Spleen (tissue), 11 donors: ENCODE results near the gene RAD23A. TPM values are rescaled to one million over a fixed set of nuclear protein-coding genes. Genes with fewer than 3 reads are reported as not detected.
A peak's percentile ranks its signal among the peaks of the same experiment; 100 is the strongest.

Source experiments
- DNase-seq: peaks from one replicate; pipeline ENCODE4 v3.0.0-alpha.2; 2020
- H3K27ac ChIP-seq, 8 donors: fragments of 200-600 bp; sonication (generic) in 7 of 8; 1 replicate in 4 of 8; 2 replicates in 4 of 8; pipeline versions ENCODE4 v1.5.0 to v1.8.0; 2016 to 2021; ENCODE audit warnings: inconsistent platforms in 4 of 8, mild to moderate bottlenecking in 4 of 8, moderate library complexity in 1 of 8
- H3K27me3 ChIP-seq, 7 donors: fragments of 200-600 bp; sonication (generic) in 6 of 7; replicated peaks in 1 of 7; 1 replicate in 4 of 7; 2 replicates in 3 of 7; pipeline versions ENCODE4 v1.5.0 to v1.8.0; 2016 to 2021; ENCODE audit warnings: inconsistent platforms in 3 of 7, mild to moderate bottlenecking in 1 of 7
- H3K36me3 ChIP-seq, 6 donors: fragments of 200-600 bp; sonication (generic) in 5 of 6; 1 replicate in 4 of 6; 2 replicates in 2 of 6; pipeline versions ENCODE4 v1.5.0 to v1.8.0; 2016 to 2021; ENCODE audit warnings: inconsistent platforms in 2 of 6
- H3K4me1 ChIP-seq, 6 donors: fragments of 200-600 bp; sonication (generic) in 5 of 6; 1 replicate in 3 of 6; 2 replicates in 3 of 6; pipeline versions ENCODE4 v1.5.0 to v1.8.0; 2016 to 2021; ENCODE audit warnings: inconsistent platforms in 3 of 6
- H3K4me3 ChIP-seq, 8 donors: fragments of 200-600 bp; sonication (generic) in 7 of 8; 1 replicate in 4 of 8; 2 replicates in 4 of 8; pipeline versions ENCODE4 v1.5.0 to v1.8.0; 2016 to 2021; ENCODE audit warnings: inconsistent platforms in 4 of 8, mild to moderate bottlenecking in 4 of 8, moderate library complexity in 2 of 8
- H3K9me3 ChIP-seq, 8 donors: fragments of 200-600 bp; sonication (generic) in 7 of 8; 1 replicate in 4 of 8; 2 replicates in 4 of 8; pipeline versions ENCODE4 v1.5.0 to v1.8.0; 2016 to 2021; ENCODE audit warnings: inconsistent platforms in 4 of 8
- CTCF ChIP-seq, 11 experiments: fragments of 200-600 bp in 7 of 11; fragments of 450-650 bp in 4 of 11; sonication (generic) in 4 of 11; IDR thresholded peaks in 8 of 11; conservative IDR thresholded peaks in 3 of 11; 1 replicate in 7 of 11; 2 replicates in 4 of 11; pipeline versions ENCODE4 v1.4.0 to v1.8.0; 2016 to 2021; ENCODE audit warnings: antibody characterized with exemption in 11 of 11, inconsistent platforms in 4 of 11, mild to moderate bottlenecking in 1 of 11
- POLR2A ChIP-seq, 3 donors: fragments of 450-650 bp; IDR thresholded peaks; one replicate each; pipeline ENCODE4 v1.5.1; 2017; ENCODE audit warnings: antibody characterized with exemption in 3 of 3, mild to moderate bottlenecking in 1 of 3
- POLR2AphosphoS5 ChIP-seq, 3 donors: sonication (generic); formaldehyde crosslinking; IDR thresholded peaks; one replicate each; pipeline ENCODE4 v1.5.1; 2017; ENCODE audit warnings: antibody characterized with exemption in 3 of 3
- WGBS, 5 donors: extraction: QIAGEN DNeasy Blood & Tissue Kit in 3 of 5; methylation state at CpG; one replicate each; pipeline versions ENCODE4 v1.1.5 to v1.1.7; 2013 to 2018; 5-methylcytosine and 5-hydroxymethylcytosine counted together
- intact Hi-C: fragments of 100-400 bp; cut with DNase I; formaldehyde crosslinking; loops from one replicate; pipeline ENCODE4 v1.15.0; 2023; ENCODE audit warnings: low total_unique reads
- polyA plus RNA-seq, 3 donors: library from polyadenylated mRNA; stranded (reverse); fragments of 200-250 nt; gene quantifications; one replicate each; pipeline ENCODE4 v1.2.1, GENCODE V29; 2013
- total RNA-seq, 7 donors: library from RNA; depleted of rRNA in 3 of 7; stranded (reverse); fragments of >200 nt in 3 of 7; fragmentation: NEBNext Ultra II Directional in 4 of 7; extraction: Animal tissue kit (Norgen Biotek cat#: 25700) in 4 of 7; gene quantifications; one replicate each; pipeline versions ENCODE4 v1.1.0 to v1.2.1, GENCODE V29; 2016 to 2021
- donor health status: healthy with polysubstance abuse.
- donor health status: DM: no; HTN: no; CAD: no; lungs with moderate emphysema.
- donor health status: DM: no; HTN: no; CAD: no.
- donor health status: Bipolar disorder and iron deficiency.
- donor health status: healthy.
- donor health status: DM: no; HTN: no; CAD: no.
- donor health status: DM: yes; HTN: yes; CAD: no.

The RAD23A gene
- total and polyA plus RNA-seq, 10 donors: 80.4 to 134 (median 92.3) TPM

- Histone ChIP-seq H3K4me1 (peaks cover 0 to 13% (median 10%) of the 10 kb centered on the region in 6 donors), H3K27ac (no peak overlapping the region), H3K9me3 (no peaks in the 10 kb centered on the region), H3K36me3 (no peaks in the 10 kb centered on the region), H3K4me3 (no peak overlapping the region), H3K27me3 (peaks cover 0 to 19% (median 3%) of the 10 kb centered on the region in 7 donors)
- WGBS, 5 donors: 93 to 96% (median 94%) methylated on average over 5 of the region's 5 CpGs
- TF ChIP-seq POLR2AphosphoS5 (IDR thresholded peaks at IDR 0.05) (no peak), CTCF (IDR thresholded peaks at IDR 0.05 in 8 of 11, conservative IDR thresholded peaks at IDR 0.05 in 3 of 11) (no peak), POLR2A (IDR thresholded peaks at IDR 0.05) (no peak)
- intact Hi-C loops: no loop called here
- DNase-seq: no peak
Measured at GRCh38 chr19:12991296-12991695, 45.6 kb downstream of the RAD23A start.

- no peaks in the 10 kb centered on the region for H3K9me3 ChIP-seq
- peaks cover 0 to 27% (median 20%) of the 10 kb centered on the region in 6 donors for H3K4me1 ChIP-seq
- TF ChIP-seq CTCF (IDR thresholded peaks at IDR 0.05 in 8 of 11, conservative IDR thresholded peaks at IDR 0.05 in 3 of 11) (no peak), POLR2AphosphoS5 (IDR thresholded peaks at IDR 0.05) (no peak), POLR2A (IDR thresholded peaks at IDR 0.05) (no peak)
- no peaks in the 10 kb centered on the region for H3K36me3 ChIP-seq
- H3K4me3 ChIP-seq: no peak overlapping the region
- no peak overlapping the region for H3K27ac ChIP-seq
- H3K27me3 ChIP-seq: peaks cover 0 to 28% (median 5%) of the 10 kb centered on the region in 7 donors
- no peak for DNase-seq
- 91 to 95% (median 92%) methylated on average over 11 of the region's 11 CpGs for WGBS, 5 donors
- intact Hi-C loops: no loop called here
Measured at GRCh38 chr19:12992729-12993128, 47.1 kb downstream of the RAD23A start.

- Histone ChIP-seq H3K9me3 (no peaks in the 10 kb centered on the region), H3K27me3 (peaks cover 0 to 25% (median 5%) of the 10 kb centered on the region in 7 donors), H3K4me3 (no peak overlapping the region), H3K36me3 (peaks cover 0 to 2% (median 0%) of the 10 kb centered on the region in 6 donors), H3K27ac (no peak overlapping the region), H3K4me1 (peaks cover 0 to 30% (median 20%) of the 10 kb centered on the region in 6 donors)
- TF ChIP-seq POLR2AphosphoS5 (IDR thresholded peaks at IDR 0.05) (no peak), CTCF (IDR thresholded peaks at IDR 0.05 in 8 of 11, conservative IDR thresholded peaks at IDR 0.05 in 3 of 11) (no peak), POLR2A (IDR thresholded peaks at IDR 0.05) (no peak)
- intact Hi-C loops: no loop called here
- 68 to 98% (median 92%) methylated on average over 3 to 7 of the region's 7 CpGs for WGBS, 5 donors
- no peak for DNase-seq
Measured at GRCh38 chr19:12993562-12993961, 47.9 kb downstream of the RAD23A start.

GRCh38 chr19:12994701-12995595, 49.3 kb downstream of the RAD23A start, which contains the start of gene NFIX:
TSS of gene NFIX (plus strand) at chr19:12995475. CDS start at chr19:12995838, 363 bp downstream.
- peaks cover 0 to 12% (median 0%) of the 10 kb centered on the region in 6 donors for H3K36me3 ChIP-seq
- H3K27ac ChIP-seq: peak within 1 kb of the TSS in 6 of 8 donors; percentile 57 to 70 (median 66)
- H3K9me3 ChIP-seq: no peaks in the 10 kb centered on the region
- H3K27me3 ChIP-seq: peaks cover 0 to 25% (median 5%) of the 10 kb centered on the region in 7 donors
- 7 to 44% (median 12%) methylated on average over 12 to 83 of the region's 84 CpGs for WGBS, 5 donors
- H3K4me3 ChIP-seq: peak within 1 kb of the TSS; percentile 47 to 85 (median 57)
- peak; percentile 84 for DNase-seq
- H3K4me1 ChIP-seq: peaks cover 0 to 30% (median 20%) of the 10 kb centered on the region in 6 donors
- intact Hi-C loops: no loop called here
- TF ChIP-seq POLR2AphosphoS5 (IDR thresholded peaks at IDR 0.05): peak in 2 of 3 donors; percentile 60 to 61
- peak in 1 of 11 experiments; percentile 9 for TF ChIP-seq CTCF (IDR thresholded peaks at IDR 0.05 in 8 of 11, conservative IDR thresholded peaks at IDR 0.05 in 3 of 11)
- TF ChIP-seq POLR2A (IDR thresholded peaks at IDR 0.05): no peak
